ENCODE data around the gene TSPYL1. TPM values are rescaled to one million over a fixed set of nuclear protein-coding genes. Genes with fewer than 3 reads are reported as not detected.

Gene TSPYL1
- polyA plus RNA-seq, 1 donor from 2014 or later, result 84.8 TPM

- no peaks in the 10 kb centered on the region for H3K9me3 ChIP-seq (ENCODE audit: low read length)
- no peaks in the 10 kb centered on the region for H3K9me2 ChIP-seq (ENCODE audit: insufficient read depth, low read length)
- peaks cover 5% of the 10 kb centered on the region for H3F3A ChIP-seq (ENCODE audit: insufficient read depth, low read length, poor library complexity, severe bottlenecking)
- H3K9ac ChIP-seq (ENCODE audit: low read length), result peak overlapping the region; percentile 34
- no peak for TF ChIP-seq TAF1 (IDR thresholded peaks at IDR 0.05; ENCODE audit: low read depth)
- H3K4me2 ChIP-seq (ENCODE audit: low read length), result peak overlapping the region; percentile 99
- no peak overlapping the region for H3K27ac ChIP-seq (ENCODE audit: low read length)
- peaks cover 40% of the 10 kb centered on the region for H3K79me2 ChIP-seq (replicated peaks; ENCODE audit: insufficient read depth, low read length)
- H3K36me3 ChIP-seq (ENCODE audit: insufficient read depth, low read length), result peaks cover 16% of the 10 kb centered on the region
- H4K20me1 ChIP-seq (ENCODE audit: insufficient read depth), result peaks cover 23% of the 10 kb centered on the region
- H3K27me3 ChIP-seq (ENCODE audit: insufficient read depth, low read depth, low read length), result no peaks in the 10 kb centered on the region
- no peak overlapping the region for H2AFZ ChIP-seq (ENCODE audit: low read depth, low read length)
- H3K4me3 ChIP-seq (ENCODE audit: low read length), result peak overlapping the region; percentile 92
These were observed 2.6 kb downstream of the TSPYL1 start for GRCh38 chr6:116277124-116277523.

GRCh38 chr6:116271149-116271708 is 8.5 kb downstream of the TSPYL1 start:
- Histone ChIP-seq H3K9me3 (ENCODE audit: low read length) (no peaks in the 10 kb centered on the region), H3K36me3 (ENCODE audit: insufficient read depth, low read length) (no peaks in the 10 kb centered on the region), H2AFZ (ENCODE audit: low read depth, low read length) (no peak overlapping the region), H3K27ac (ENCODE audit: low read length) (no peak overlapping the region), H3K9ac (ENCODE audit: low read length) (no peak overlapping the region), H3K79me2 (replicated peaks; ENCODE audit: insufficient read depth, low read length) (peaks cover 13% of the 10 kb centered on the region), H3K4me3 (ENCODE audit: low read length) (no peak overlapping the region), H4K20me1 (ENCODE audit: insufficient read depth) (peaks cover under 1% of the 10 kb centered on the region), H3F3A (ENCODE audit: insufficient read depth, low read length, poor library complexity, severe bottlenecking) (no peaks in the 10 kb centered on the region), H3K9me2 (ENCODE audit: insufficient read depth, low read length) (no peaks in the 10 kb centered on the region), H3K4me2 (ENCODE audit: low read length) (no peak overlapping the region), H3K27me3 (ENCODE audit: insufficient read depth, low read depth, low read length) (no peaks in the 10 kb centered on the region)
- TF ChIP-seq EZH2 (IDR thresholded peaks at IDR 0.05; ENCODE audit: borderline replicate concordance, insufficient read depth, low read length, poor library complexity, severe bottlenecking), result no peak
- no peak for TF ChIP-seq RAD21 (conservative IDR thresholded peaks at IDR 0.05)
- TF ChIP-seq, protein P1, sequence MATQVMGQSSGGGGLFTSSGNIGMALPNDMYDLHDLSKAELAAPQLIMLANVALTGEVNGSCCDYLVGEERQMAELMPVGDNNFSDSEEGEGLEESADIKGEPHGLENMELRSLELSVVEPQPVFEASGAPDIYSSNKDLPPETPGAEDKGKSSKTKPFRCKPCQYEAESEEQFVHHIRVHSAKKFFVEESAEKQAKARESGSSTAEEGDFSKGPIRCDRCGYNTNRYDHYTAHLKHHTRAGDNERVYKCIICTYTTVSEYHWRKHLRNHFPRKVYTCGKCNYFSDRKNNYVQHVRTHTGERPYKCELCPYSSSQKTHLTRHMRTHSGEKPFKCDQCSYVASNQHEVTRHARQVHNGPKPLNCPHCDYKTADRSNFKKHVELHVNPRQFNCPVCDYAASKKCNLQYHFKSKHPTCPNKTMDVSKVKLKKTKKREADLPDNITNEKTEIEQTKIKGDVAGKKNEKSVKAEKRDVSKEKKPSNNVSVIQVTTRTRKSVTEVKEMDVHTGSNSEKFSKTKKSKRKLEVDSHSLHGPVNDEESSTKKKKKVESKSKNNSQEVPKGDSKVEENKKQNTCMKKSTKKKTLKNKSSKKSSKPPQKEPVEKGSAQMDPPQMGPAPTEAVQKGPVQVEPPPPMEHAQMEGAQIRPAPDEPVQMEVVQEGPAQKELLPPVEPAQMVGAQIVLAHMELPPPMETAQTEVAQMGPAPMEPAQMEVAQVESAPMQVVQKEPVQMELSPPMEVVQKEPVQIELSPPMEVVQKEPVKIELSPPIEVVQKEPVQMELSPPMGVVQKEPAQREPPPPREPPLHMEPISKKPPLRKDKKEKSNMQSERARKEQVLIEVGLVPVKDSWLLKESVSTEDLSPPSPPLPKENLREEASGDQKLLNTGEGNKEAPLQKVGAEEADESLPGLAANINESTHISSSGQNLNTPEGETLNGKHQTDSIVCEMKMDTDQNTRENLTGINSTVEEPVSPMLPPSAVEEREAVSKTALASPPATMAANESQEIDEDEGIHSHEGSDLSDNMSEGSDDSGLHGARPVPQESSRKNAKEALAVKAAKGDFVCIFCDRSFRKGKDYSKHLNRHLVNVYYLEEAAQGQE (IDR thresholded peaks at IDR 0.05; ENCODE audit: borderline replicate concordance), result no peak
- no peak for TF ChIP-seq MXI1 (conservative IDR thresholded peaks at IDR 0.05; ENCODE audit: poor library complexity, severe bottlenecking)
- TF ChIP-seq POLR2AphosphoS5 (IDR thresholded peaks at IDR 0.05), result no peak
- no peak for TF ChIP-seq TAF1 (IDR thresholded peaks at IDR 0.05; ENCODE audit: low read depth)
- no peak for TF ChIP-seq SMC3 (conservative IDR thresholded peaks at IDR 0.05; ENCODE audit: poor library complexity)
- TF ChIP-seq EP300 (conservative IDR thresholded peaks at IDR 0.05; ENCODE audit: poor library complexity, severe bottlenecking), result no peak

GRCh38 chr6:116268589-116269293 is 11.0 kb downstream of the TSPYL1 start:
- no peak overlapping the region for H3K4me2 ChIP-seq (ENCODE audit: low read length)
- H3K4me3 ChIP-seq (ENCODE audit: low read length), result no peak overlapping the region

More at GRCh38 chr6:116268589-116269293, 11.0 kb downstream of the TSPYL1 start:
- H4K20me1 ChIP-seq (ENCODE audit: insufficient read depth), result no peaks in the 10 kb centered on the region
- no peak overlapping the region for H3K9ac ChIP-seq (ENCODE audit: low read length)
- TF ChIP-seq TAF1 (IDR thresholded peaks at IDR 0.05; ENCODE audit: low read depth), result no peak
- peak; percentile 76 for TF ChIP-seq RAD21 (conservative IDR thresholded peaks at IDR 0.05)
- TF ChIP-seq MXI1 (conservative IDR thresholded peaks at IDR 0.05; ENCODE audit: poor library complexity, severe bottlenecking), result no peak
- peak; percentile 78 for TF ChIP-seq SMC3 (conservative IDR thresholded peaks at IDR 0.05; ENCODE audit: poor library complexity)
- TF ChIP-seq CTCF (IDR thresholded peaks at IDR 0.05; ENCODE audit: poor library complexity, severe bottlenecking), result peak; percentile 89
- no peaks in the 10 kb centered on the region for H3K36me3 ChIP-seq (ENCODE audit: insufficient read depth, low read length)
- H3K79me2 ChIP-seq (replicated peaks; ENCODE audit: insufficient read depth, low read length), result peaks cover 5% of the 10 kb centered on the region
- H3K9me3 ChIP-seq (ENCODE audit: low read length), result no peaks in the 10 kb centered on the region
- no peaks in the 10 kb centered on the region for H3K27me3 ChIP-seq (ENCODE audit: insufficient read depth, low read depth, low read length)
- H3K27ac ChIP-seq (ENCODE audit: low read length), result no peak overlapping the region
- no peak overlapping the region for H2AFZ ChIP-seq (ENCODE audit: low read depth, low read length)
- no peaks in the 10 kb centered on the region for H3K9me2 ChIP-seq (ENCODE audit: insufficient read depth, low read length)
- H3F3A ChIP-seq (ENCODE audit: insufficient read depth, low read length, poor library complexity, severe bottlenecking), result no peaks in the 10 kb centered on the region
